HCEC 1CT (cell line): ENCODE data around the gene PRKD2.

ENCODE experiments used
- DNase-seq: peaks from one replicate; pipeline ENCODE4 v3.0.0-alpha.2; 2017

The PRKD2 gene

DNA sequence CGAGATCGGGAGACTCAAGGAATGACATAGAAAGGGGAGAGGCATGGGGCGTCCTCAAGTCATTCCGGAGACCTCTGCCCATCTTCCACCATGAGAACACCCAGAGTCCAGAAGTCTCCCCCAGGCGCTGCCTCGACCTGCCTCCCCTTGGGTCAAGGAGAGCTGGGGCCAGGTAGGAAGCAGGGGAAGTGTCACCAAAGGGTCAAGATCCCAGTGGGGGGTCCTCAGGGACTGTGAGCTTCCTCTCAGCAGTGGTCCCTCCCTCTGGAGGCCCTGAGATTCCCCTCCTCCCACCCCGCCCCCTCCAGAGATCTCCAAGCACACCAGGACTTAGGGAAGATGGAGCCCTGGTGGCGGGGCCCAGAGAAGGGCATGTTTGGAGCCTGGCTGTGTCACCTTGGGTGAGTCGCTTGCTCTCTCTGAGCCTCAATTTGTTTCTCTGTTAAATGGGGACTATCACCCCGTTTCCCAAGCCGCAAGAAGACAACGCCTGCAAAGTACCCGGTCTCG, 56.9 kb downstream of the PRKD2 start:
- DNase-seq: no peak

GRCh38 chr19:46659151-46660007, 57.5 kb downstream of the PRKD2 start:
- DNase-seq: peak; percentile 16

DNA sequence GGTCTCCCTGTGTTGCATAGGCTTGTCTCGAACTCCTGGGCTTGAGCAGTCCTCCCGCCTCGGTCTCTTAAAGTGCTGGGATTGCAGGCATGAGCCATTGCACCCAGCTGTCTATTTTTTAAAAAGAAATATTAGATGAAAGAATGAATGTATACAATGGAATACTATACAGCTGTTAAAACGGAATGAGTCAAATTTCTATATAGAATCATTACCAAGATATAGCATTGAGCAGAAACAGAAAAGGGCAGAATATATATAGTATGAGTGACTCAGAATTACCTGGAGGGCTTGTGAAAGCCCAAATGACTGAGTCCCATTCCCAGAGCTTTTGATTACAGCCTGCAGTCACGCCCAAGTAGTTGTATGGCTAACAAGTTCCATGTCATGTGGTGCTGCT, 60.4 kb downstream of the PRKD2 start:
- no peak for DNase-seq

GRCh38 chr19:46654621-46655152, 62.2 kb downstream of the PRKD2 start:
- no peak for DNase-seq

DNA sequence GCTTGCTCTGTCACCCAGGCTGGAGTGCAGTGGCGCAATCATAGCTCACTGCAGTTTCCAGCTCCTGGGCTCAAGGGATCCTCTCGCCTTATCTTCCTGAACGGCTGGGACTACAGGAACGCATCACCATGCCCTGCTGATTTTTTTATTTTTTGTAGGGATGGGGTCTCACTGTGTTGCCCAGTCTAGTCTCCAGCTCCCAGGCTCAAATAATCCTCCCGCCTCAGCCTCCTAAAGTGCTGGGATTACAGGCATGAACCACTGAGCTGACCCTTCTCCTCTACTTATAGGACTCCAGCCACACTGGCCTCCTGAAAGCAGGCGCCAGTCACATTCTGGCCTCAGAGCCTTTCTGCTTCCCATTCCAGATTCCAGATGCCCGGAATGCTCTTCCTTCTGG, 66.5 kb downstream of the PRKD2 start:
- DNase-seq: no peak

DNA sequence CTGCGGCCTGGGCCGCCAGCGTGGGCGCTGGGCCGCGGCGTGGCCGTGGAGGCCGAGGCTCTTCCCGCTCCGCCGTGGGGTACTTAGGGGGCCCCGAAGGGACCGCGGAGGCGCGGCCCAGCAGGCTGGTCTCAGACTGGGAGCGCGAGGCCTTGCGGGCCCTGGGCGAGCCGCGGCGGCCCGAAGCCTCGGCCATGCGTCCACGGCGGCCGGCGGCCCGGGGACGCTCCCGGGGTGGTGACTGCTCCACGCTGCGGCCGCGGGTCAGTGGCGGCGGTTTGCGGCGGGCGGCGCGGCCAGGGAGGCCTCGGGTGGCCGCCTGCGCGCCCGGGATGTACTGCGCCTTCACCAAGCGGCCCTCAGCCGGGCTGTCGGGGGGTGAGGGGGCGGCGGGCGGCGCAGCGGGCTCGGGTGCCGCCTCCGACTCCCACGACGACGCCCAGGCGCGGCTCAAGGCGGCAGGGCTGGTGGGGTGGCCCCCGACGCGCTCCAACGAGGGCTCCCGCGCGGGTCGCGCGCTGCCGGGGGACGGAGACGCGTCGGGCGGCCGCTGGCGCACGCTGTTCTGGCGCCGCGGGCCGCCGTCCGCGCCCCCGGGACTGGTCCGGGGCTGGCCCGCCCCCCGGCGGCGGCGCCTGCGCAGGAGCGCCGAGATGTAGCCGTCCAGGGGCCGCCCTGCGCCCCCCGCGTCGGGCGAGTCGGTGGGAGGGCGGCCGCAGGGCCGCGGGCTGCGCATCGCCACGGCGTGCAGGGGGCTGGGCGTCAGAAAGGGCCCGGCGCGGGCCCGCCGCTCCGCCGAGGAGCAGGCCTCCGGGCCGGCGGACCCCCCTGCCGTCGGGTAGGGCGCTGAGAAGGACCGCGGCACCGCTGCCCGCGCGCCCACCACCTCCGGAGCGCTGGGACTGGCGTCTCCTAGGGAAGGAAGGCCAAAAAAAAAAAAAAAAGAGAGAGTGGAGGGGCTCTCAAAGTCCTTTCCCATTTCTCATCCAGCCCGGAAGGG, 67.7 kb downstream of the PRKD2 start:
- DNase-seq: no peak

DNA sequence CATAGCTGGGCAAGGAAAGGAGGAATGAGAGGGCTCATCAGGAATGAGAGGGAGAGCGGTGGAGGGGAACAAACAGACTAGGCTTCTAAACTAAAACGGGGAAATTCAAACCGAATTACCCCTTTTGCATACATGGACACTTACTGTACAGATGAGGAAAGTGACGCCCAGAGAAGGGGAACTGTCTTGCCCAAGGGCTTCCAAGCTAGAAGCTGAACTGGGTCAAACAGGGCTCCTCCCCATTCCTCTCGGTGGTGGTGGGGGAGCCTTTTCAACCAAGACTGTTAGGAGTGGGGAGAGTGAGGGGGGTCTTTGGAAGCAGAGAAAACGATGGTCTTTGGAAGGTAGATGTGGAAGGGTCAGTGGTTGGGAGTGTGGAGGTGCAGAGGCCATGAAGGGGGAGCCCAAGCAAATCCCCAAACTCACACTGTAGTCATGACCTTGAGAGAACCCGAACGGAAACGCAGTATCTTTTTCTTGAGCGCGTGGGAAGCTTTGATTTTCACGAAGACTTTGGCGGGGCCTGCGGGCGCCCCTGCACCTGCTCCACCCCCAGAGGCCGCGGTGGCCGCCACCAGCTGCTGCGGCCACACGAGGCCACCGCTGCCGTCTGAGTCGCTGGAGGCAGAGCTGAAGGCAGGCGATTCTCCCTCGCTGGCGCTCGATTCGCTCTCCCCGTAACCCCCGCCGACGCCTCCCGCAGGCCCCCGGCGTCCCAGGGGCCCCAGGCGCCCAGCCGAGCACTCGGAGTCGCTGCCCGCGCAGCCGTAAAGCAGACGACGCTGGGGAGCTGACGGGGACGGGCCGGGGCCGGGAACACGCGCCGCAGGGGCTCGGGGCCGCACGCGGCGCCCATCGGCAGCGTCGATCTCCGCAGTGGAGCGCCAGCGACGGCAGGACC, 68.6 kb downstream of the PRKD2 start:
- no peak for DNase-seq

- no peak for DNase-seq
These were observed 70.5 kb downstream of the PRKD2 start for GRCh38 chr19:46646402-46646801.

- DNase-seq: no peak
These were observed 72.2 kb downstream of the PRKD2 start for GRCh38 chr19:46644720-46645119.

DNA sequence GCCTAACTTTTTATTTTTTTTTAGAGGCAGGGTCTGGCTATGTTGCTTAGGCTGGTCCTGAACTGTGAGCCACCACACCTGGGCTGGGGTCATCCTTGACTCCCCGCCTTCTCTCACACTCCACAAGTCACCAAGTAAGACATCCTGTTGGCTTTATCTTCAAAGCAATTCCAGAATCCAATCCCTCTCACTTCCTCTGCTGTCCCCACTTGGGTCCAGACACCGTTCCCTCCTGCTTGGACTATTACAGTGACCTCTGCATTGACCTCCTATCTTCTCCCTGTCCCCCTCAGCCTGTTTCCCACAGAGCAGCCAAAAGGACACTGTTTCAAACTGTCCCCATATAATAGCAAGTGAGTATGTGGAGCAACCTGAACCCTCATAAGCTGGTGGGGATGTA, 76.3 kb downstream of the PRKD2 start:
- no peak for DNase-seq

DNA sequence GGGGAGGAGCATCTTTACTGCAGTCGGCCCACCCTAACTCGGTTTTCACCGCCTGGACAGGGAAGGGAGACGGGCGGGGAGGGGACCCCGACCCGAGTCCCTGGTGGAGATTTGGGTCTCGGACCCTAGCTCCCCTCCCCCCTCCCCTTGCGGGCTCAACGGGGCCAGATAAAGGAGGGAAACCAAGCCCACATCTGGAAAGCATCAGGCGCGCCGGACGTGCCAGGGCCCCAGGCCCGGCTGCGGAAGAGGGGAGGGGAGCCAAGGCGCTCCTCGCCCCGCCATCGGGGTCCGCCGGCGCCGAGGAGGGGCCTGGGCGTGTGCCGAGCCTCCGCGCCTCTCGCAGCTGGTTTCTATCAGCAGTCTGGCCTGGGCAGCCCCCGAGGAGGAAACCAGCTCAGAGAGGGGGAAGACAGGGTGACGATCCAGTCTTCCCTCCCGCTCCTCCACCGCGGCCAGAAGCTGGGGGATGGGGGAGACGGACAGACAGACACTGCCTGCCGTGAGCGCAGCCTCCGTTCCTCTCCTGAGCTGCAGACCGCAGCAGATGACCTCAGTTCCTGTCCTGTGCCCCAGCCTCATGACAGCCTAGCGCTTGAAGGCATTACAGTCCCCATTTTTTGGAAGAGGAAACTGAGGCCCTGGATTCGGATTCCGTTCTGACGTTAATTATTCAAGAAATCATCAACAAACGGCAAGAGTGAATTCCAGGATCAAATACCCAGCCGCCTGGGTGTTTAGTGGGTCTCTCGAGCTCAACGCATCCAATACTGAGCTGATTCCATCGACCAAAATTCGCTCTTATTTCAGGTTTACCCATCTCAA, 77.3 kb downstream of the PRKD2 start:
- peak; percentile 68 for DNase-seq

DNA sequence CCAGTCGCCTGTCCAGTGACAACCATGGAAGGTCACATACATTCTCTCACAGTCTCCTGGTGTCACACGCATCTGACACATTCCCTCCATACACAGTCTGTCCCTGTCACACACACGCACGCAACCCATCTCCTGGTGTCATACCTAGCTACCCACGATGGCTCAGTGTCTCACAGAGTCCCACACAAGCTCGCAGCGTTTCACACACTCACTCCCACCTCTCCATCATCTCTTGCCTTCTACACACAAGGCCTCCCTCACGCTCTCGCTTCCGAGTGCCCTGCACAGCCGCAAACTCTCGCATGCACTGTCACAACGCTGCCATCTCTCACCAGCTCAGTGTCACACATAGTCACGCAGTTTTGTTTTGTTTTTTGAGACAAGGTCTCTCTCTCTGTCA, 79.7 kb downstream of the PRKD2 start:
- no peak for DNase-seq

GRCh38 chr19:46635920-46636761, 80.8 kb downstream of the PRKD2 start, which contains the start of gene GNG8:
TSS of gene GNG8 (minus strand) at chr19:46636202. CDS start at chr19:46634682, 1,520 bp downstream.
- DNase-seq: no peak

DNA sequence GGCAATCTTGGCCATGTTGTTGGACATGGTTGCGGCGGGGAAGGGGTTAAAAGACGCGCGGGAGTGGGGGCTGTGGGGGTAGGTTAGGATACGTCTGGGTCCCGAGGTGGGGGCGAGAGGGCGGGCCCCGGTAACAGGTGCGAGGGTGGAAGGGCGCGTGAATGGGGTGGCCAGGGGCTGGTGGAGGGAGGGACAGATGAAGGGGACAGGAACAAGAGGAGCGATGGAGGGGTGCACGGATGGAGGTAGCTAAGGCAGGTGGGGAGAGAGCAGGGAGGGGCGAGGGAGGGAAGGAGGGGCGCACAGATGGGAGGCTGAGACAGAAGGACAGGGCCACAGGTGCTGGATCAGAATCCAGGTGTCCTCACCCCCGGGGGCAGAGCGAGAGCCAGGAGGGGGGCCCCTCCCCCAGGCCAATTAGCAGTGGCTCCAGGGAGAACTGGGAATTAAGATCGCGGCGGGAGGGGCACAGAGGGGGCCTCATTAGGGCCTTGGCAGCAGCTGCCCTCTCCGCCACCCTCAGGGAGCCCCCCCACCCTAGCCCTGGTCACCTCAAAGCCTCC, 82.2 kb downstream of the PRKD2 start:
- no peak for DNase-seq

- DNase-seq: peak; percentile 39
These were observed 82.8 kb downstream of the PRKD2 start for GRCh38 chr19:46634045-46634655.

- no peak for DNase-seq
These were observed 83.8 kb downstream of the PRKD2 start for GRCh38 chr19:46633130-46633529.

DNA sequence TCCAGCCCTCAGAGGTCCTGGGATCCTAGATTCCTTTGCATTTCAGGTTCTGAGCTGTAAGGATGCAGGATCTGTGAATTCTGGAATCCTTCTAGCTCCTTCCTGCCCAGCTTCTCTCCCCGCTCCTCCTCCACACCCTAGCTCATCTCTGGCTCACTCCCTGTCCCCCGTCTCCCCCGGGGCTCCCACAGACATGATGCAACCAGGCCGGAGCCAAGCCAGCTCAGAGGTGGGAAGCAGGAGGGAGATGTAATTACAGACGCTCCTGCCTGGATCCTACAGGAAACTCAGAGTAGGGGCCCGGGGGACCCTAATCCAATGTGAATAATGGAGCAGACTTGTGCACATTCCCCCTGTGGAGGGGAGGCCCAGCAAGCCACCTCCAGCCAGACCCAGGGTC, 85.4 kb downstream of the PRKD2 start:
- peak; percentile 28 for DNase-seq

DNA sequence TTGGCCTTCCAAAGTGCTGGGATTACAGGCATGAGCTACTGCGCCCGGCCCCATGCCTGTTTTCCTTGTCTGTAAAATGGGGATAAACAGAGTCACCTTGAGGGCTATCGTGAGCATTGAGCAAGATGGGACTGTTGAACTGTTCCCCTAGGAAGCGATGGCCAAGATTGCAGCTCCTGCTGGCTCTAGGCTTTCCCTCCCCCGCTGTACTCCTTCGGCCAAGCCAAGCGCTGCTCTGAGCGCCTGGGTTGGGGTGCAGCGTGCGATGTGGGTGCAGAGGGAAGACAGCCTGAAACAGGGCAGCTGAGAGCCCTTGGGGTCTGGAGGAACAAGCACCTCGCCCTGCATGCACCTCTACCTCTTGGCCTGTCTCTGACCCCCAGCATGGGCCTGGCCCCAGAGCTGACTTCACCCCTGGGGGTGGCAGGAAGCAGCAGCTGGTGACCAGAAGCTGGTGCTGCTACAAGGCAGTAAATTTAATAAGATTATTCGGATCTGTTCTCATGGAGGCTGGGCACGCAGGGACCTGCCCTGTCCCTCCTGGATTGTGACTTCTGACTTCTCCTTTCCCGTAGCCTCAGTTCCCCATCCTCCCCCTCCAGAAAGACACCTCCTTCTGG, 86.2 kb downstream of the PRKD2 start:
- DNase-seq: no peak

- no peak for DNase-seq
These were observed 87.3 kb downstream of the PRKD2 start for GRCh38 chr19:46629546-46630025.
